OCI-LY7 (cell line): ENCODE results near the gene FAAP20. TPM values are rescaled to one million over a fixed set of nuclear protein-coding genes. Genes with fewer than 3 reads are reported as not detected.

Experiments
- BruUV-seq: library from RNA; stranded (reverse); fragments of 400-500 nt; replicated peaks from 2 replicates; lab custom pipeline; 2021; lab: Mats Ljungman, UMichigan
- CTCF ChIA-PET: fragments of 300-600 bp; sonication (Branson Sonifier 250); formaldehyde crosslinking; loops from one replicate; lab custom pipeline; 2022; ENCODE audit warnings: antibody characterized with exemption; ENCODE audit not compliant: unreplicated experiment; lab: Charles Lee
- POLR2A ChIA-PET: fragments of 300-600 bp; sonication (Branson Sonifier 250); formaldehyde crosslinking; loops from one replicate; lab custom pipeline; 2022; ENCODE audit warnings: antibody characterized with exemption; lab: Charles Lee
- DNase-seq: peaks from one replicate; pipeline ENCODE4 v3.0.0-alpha.2; 2015; ENCODE audit warnings: low spot score
- H2AFZ ChIP-seq: fragments of 200-600 bp; sonication (generic), shearing (Covaris generic); 2 replicates; pipeline ENCODE4 v1.6.1; 2014; ENCODE audit warnings: mild to moderate bottlenecking, antibody characterized with exemption, low read length, moderate library complexity
- H3K27ac ChIP-seq: fragments of 200-600 bp; sonication (generic); 2 replicates; pipeline ENCODE4 v1.5.1; 2014; ENCODE audit warnings: mixed run types, low read depth, mild to moderate bottlenecking, moderate library complexity, low read length, inconsistent platforms; ENCODE audit not compliant: poor library complexity, severe bottlenecking
- H3K36me3 ChIP-seq: fragments of 200-600 bp; sonication (generic); 2 replicates; pipeline ENCODE4 v1.6.1; 2014; ENCODE audit warnings: mild to moderate bottlenecking, antibody characterized with exemption, low read length, moderate library complexity, mixed read lengths; ENCODE audit not compliant: insufficient read depth
- H3K4me1 ChIP-seq: fragments of 200-600 bp; sonication (generic); 2 replicates; pipeline ENCODE4 v1.5.1; 2014; ENCODE audit warnings: mild to moderate bottlenecking, low read length; ENCODE audit not compliant: insufficient read depth, poor library complexity, severe bottlenecking
- H3K4me2 ChIP-seq: fragments of 200-600 bp; sonication (generic); 2 replicates; pipeline ENCODE4 v1.6.1; 2014; ENCODE audit warnings: mild to moderate bottlenecking, low read length
- H3K4me3 ChIP-seq: fragments of 200-600 bp; sonication (generic); 2 replicates; pipeline ENCODE4 v1.5.1; 2014; ENCODE audit warnings: mild to moderate bottlenecking, low read depth, low read length; ENCODE audit not compliant: poor library complexity, severe bottlenecking
- H3K79me2 ChIP-seq: fragments of 200-600 bp; sonication (generic); 2 replicates; pipeline ENCODE4 v1.6.1; 2016; ENCODE audit warnings: low read depth, mild to moderate bottlenecking, low read length, moderate library complexity, mixed read lengths; ENCODE audit not compliant: insufficient read depth
- H3K9me2 ChIP-seq: fragments of 200-600 bp; sonication (generic); 2 replicates; pipeline ENCODE4 v1.6.1; 2016; ENCODE audit warnings: mild to moderate bottlenecking, low read length, mixed read lengths; ENCODE audit not compliant: insufficient read depth
- H3K9me3 ChIP-seq: fragments of 200-600 bp; sonication (generic); 2 replicates; pipeline ENCODE4 v1.6.1; 2014; ENCODE audit warnings: mild to moderate bottlenecking, mixed run types, low read length, mixed read lengths
- H4K20me1 ChIP-seq: fragments of 200-600 bp; sonication (generic); 2 replicates; pipeline ENCODE4 v1.6.1; 2014; ENCODE audit warnings: mild to moderate bottlenecking, antibody characterized with exemption, low read length, moderate library complexity, mixed read lengths; ENCODE audit not compliant: insufficient read depth
- CTCF ChIP-seq: fragments of 200-600 bp; sonication (generic); conservative IDR thresholded peaks from 2 replicates; pipeline ENCODE4 v1.5.1; 2014; ENCODE audit warnings: mild to moderate bottlenecking, antibody characterized with exemption, low read length, moderate library complexity, mixed read lengths
- EZH2phosphoT487 ChIP-seq: fragments of 200-600 bp; sonication (generic); IDR thresholded peaks from 2 replicates; pipeline ENCODE4 v1.6.1; 2018; ENCODE audit warnings: low read depth, borderline replicate concordance, mild to moderate bottlenecking, mixed run types, antibody characterized with exemption, low read length, moderate library complexity, mixed read lengths
- intact Hi-C: fragments of 100-400 bp; cut with micrococcal nuclease; formaldehyde crosslinking; loops from one replicate; pipeline ENCODE4 v1.10.0; 2022; ENCODE audit not compliant: unreplicated experiment
- total RNA-seq, 2 experiments: library from RNA; depleted of rRNA in 1 of 2; stranded (reverse); fragments of >200 nt in 1 of 2; shearing (Covaris generic) in 1 of 2; gene quantifications; 2 replicates each; pipeline ENCODE4 v1.2.3, GENCODE V29; 2014 to 2022

Gene FAAP20
- total RNA-seq, 2 experiments from 2014 or later, result 47.4 to 55.7 TPM

GRCh38 chr1:2226525-2227345 lies 32.2 kb upstream of the FAAP20 start:
- H4K20me1 ChIP-seq, result no peaks in the 10 kb centered on the region
- H3K4me1 ChIP-seq, result peaks cover 28% of the 10 kb centered on the region
- no peaks in the 10 kb centered on the region for H3K79me2 ChIP-seq
- no peak for DNase-seq
- peak overlapping the region; percentile 70 for H3K4me3 ChIP-seq
- H3K27ac ChIP-seq, result no peak overlapping the region
- intact Hi-C loops, result no loop called here
- H3K36me3 ChIP-seq, result no peaks in the 10 kb centered on the region
- ChIA-PET POLR2A (no interaction called here), CTCF (no interaction called here)
- no peaks in the 10 kb centered on the region for H3K9me2 ChIP-seq
- H3K4me2 ChIP-seq, result peak overlapping the region; percentile 79; the same call in 1 of the 2 replicates
- H3K9me3 ChIP-seq, result no peaks in the 10 kb centered on the region
- no TSS peak for BruUV-seq
- H2AFZ ChIP-seq, result peak overlapping the region; percentile 81
- no peak for TF ChIP-seq CTCF
- no peak for TF ChIP-seq EZH2phosphoT487

GRCh38 chr1:2224631-2225428 lies 30.3 kb upstream of the FAAP20 start:
- no peaks in the 10 kb centered on the region for H3K9me2 ChIP-seq
- no TSS peak for BruUV-seq
- no peak overlapping the region for H3K27ac ChIP-seq
- no peak overlapping the region for H3K4me3 ChIP-seq
- peaks cover 10% of the 10 kb centered on the region for H3K4me1 ChIP-seq
- POLR2A ChIA-PET, result no interaction called here
- TF ChIP-seq EZH2phosphoT487, result no peak
- no peak for TF ChIP-seq CTCF
- no peaks in the 10 kb centered on the region for H3K79me2 ChIP-seq
- no peak for DNase-seq
- intact Hi-C loops, result no loop called here
- no peak overlapping the region for H3K4me2 ChIP-seq
- no peaks in the 10 kb centered on the region for H3K9me3 ChIP-seq
- no peaks in the 10 kb centered on the region for H3K36me3 ChIP-seq
- H2AFZ ChIP-seq, result no peak overlapping the region
- CTCF ChIA-PET, result no interaction called here
- no peaks in the 10 kb centered on the region for H4K20me1 ChIP-seq
